Erythroblast (primary cell): ENCODE results near the gene RPP21.

Source experiments
- GATA1 ChIP-seq: IDR thresholded peaks from 2 replicates; pipeline ENCODE4 v1.6.1; 2011; ENCODE audit warnings: low read depth, mild to moderate bottlenecking, control low read depth, low read length, moderate library complexity
- POLR2A ChIP-seq: IDR thresholded peaks from 2 replicates; pipeline ENCODE4 v1.6.1; 2011; ENCODE audit warnings: mild to moderate bottlenecking, low read length

GRCh38 chr6:30323806-30324205, 21.1 kb upstream of the RPP21 start:
- TF ChIP-seq POLR2A (no peak), GATA1 (no peak)
